GM23338 (cell line): Measurements from ENCODE around the gene WDR70. TPM values are rescaled to one million over a fixed set of nuclear protein-coding genes. Genes with fewer than 3 reads are reported as not detected.

Source experiments
- ATAC-seq: fragments of 200-7000 bp; cut with Tn5 transposase; 3 replicates; pipeline ENCODE4 v1.9.1; 2020
- DNase-seq: peaks from one replicate; pipeline ENCODE4 v3.0.0-alpha.2; 2015; ENCODE audit warnings: low spot score
- H2AFZ ChIP-seq: fragments of 200-600 bp; sonication (generic); 2 replicates; pipeline ENCODE4 v1.8.0; 2016; ENCODE audit warnings: antibody characterized with exemption, mild to moderate bottlenecking, moderate library complexity
- H3F3A ChIP-seq: fragments of 200-600 bp; sonication (generic); replicated peaks from 2 replicates; pipeline ENCODE4 v1.8.0; 2017; ENCODE audit warnings: antibody characterized with exemption, mixed run types, low read depth
- H3K27ac ChIP-seq: fragments of 200-600 bp; sonication (generic); 2 replicates; pipeline ENCODE4 v1.6.1; 2016; ENCODE audit warnings: low read depth
- H3K27me3 ChIP-seq: fragments of 200-600 bp; sonication (generic); 2 replicates; pipeline ENCODE4 v1.8.0; 2016; ENCODE audit warnings: mild to moderate bottlenecking, mixed run types, moderate library complexity; ENCODE audit not compliant: insufficient read depth
- H3K36me3 ChIP-seq: fragments of 200-600 bp; sonication (generic); 2 replicates; pipeline ENCODE4 v1.8.0; 2016; ENCODE audit warnings: mild to moderate bottlenecking; ENCODE audit not compliant: insufficient read depth
- H3K4me1 ChIP-seq: fragments of 200-600 bp; sonication (generic); 2 replicates; pipeline ENCODE4 v1.8.0; 2016; ENCODE audit warnings: mild to moderate bottlenecking, moderate library complexity; ENCODE audit not compliant: insufficient read depth
- H3K4me2 ChIP-seq: fragments of 200-600 bp; sonication (generic); 2 replicates; pipeline ENCODE4 v1.7.1; 2017; ENCODE audit warnings: mixed run types
- H3K4me3 ChIP-seq: fragments of 200-600 bp; sonication (generic); 2 replicates; pipeline ENCODE4 v1.6.1; 2016; ENCODE audit warnings: mixed run types
- H3K79me2 ChIP-seq: fragments of 200-600 bp; sonication (generic); replicated peaks from 2 replicates; pipeline ENCODE4 v1.8.0; 2017; ENCODE audit warnings: mild to moderate bottlenecking; ENCODE audit not compliant: insufficient read depth
- H3K9me2 ChIP-seq: fragments of 200-600 bp; sonication (generic); 2 replicates; pipeline ENCODE4 v1.8.0; 2017; ENCODE audit not compliant: insufficient read depth
- H4K20me1 ChIP-seq: fragments of 200-600 bp; sonication (generic); replicated peaks from 2 replicates; pipeline ENCODE4 v1.8.0; 2017; ENCODE audit warnings: mild to moderate bottlenecking; ENCODE audit not compliant: insufficient read depth
- H3K27ac Mint-ChIP-seq: 2 replicates; pipeline ENCODE4 v1.8.0; 2020; ENCODE audit warnings: inconsistent platforms, mild to moderate bottlenecking, moderate library complexity, mixed read lengths
- H3K27me3 Mint-ChIP-seq: 3 replicates; pipeline ENCODE4 v1.8.0; 2022; ENCODE audit warnings: low read depth, mild to moderate bottlenecking, moderate library complexity, mixed read lengths, inconsistent platforms; ENCODE audit not compliant: insufficient read depth, poor library complexity
- H3K36me3 Mint-ChIP-seq: 3 replicates; pipeline ENCODE4 v1.8.0; 2021; ENCODE audit warnings: low read depth, mild to moderate bottlenecking, inconsistent platforms, moderate library complexity, mixed read lengths
- H3K4me1 Mint-ChIP-seq: 3 replicates; pipeline ENCODE4 v1.8.0; 2020; ENCODE audit warnings: mild to moderate bottlenecking, inconsistent platforms, mixed read lengths
- H3K4me3 Mint-ChIP-seq: 3 replicates; pipeline ENCODE4 v1.8.0; 2021; ENCODE audit warnings: moderate library complexity, mild to moderate bottlenecking, inconsistent platforms, mixed read lengths
- H3K9me3 Mint-ChIP-seq: 3 replicates; pipeline ENCODE4 v1.8.0; 2020; ENCODE audit warnings: moderate library complexity, mild to moderate bottlenecking, inconsistent platforms, mixed read lengths
- CREB1 ChIP-seq: fragments of 250-450 bp; sonication (Bioruptor Pico); IDR thresholded peaks from 2 replicates; pipeline ENCODE4 v1.5.0; 2020; ENCODE audit warnings: low read depth, mild to moderate bottlenecking, moderate library complexity
- EZH2 ChIP-seq: fragments of 200-600 bp; sonication (generic); IDR thresholded peaks from one replicate; pipeline ENCODE4 v1.8.0; 2017; ENCODE audit warnings: antibody characterized with exemption, mild to moderate bottlenecking, low read depth; ENCODE audit not compliant: unreplicated experiment
- EZH2phosphoT487 ChIP-seq: fragments of 200-600 bp; sonication (generic); IDR thresholded peaks from one replicate; pipeline ENCODE4 v1.8.1; 2018; ENCODE audit warnings: antibody characterized with exemption; ENCODE audit not compliant: unreplicated experiment
- JUNB ChIP-seq: IDR thresholded peaks from one replicate; pipeline ENCODE4 v1.6.1; 2016; ENCODE audit warnings: antibody characterized with exemption; ENCODE audit not compliant: unreplicated experiment
- NANOG ChIP-seq: IDR thresholded peaks from 2 replicates; pipeline ENCODE4 v1.6.1; 2016; ENCODE audit warnings: antibody characterized with exemption, borderline replicate concordance
- POLR2AphosphoS5 ChIP-seq: IDR thresholded peaks from 2 replicates; pipeline ENCODE4 v1.6.1; 2016; ENCODE audit warnings: antibody characterized with exemption, low read depth
- STAT1 ChIP-seq: IDR thresholded peaks from one replicate; pipeline ENCODE4 v1.6.1; 2016; ENCODE audit warnings: antibody characterized with exemption; ENCODE audit not compliant: unreplicated experiment
- ZNF114 ChIP-seq: fragments of 250-450 bp; sonication (Bioruptor Pico); IDR thresholded peaks from 2 replicates; pipeline ENCODE4 v1.5.0; 2020; ENCODE audit warnings: mild to moderate bottlenecking, moderate library complexity
- ZNF331 ChIP-seq: fragments of 250-450 bp; sonication (Bioruptor Pico); IDR thresholded peaks from 2 replicates; pipeline ENCODE4 v1.5.0; 2020; ENCODE audit warnings: low read depth, mild to moderate bottlenecking, moderate library complexity
- polyA plus RNA-seq: library from polyadenylated mRNA; unstranded; fragments of >200 nt; fragmentation: Nextera tagmentation; extraction: Ambion mirVana; gene quantifications from 2 replicates; pipeline ENCODE4 v1.2.1, GENCODE V29; 2016
- total RNA-seq: library from RNA; depleted of rRNA; stranded (reverse); fragments of >200 nt; shearing (Covaris generic); gene quantifications from 2 replicates; pipeline ENCODE4 v1.2.3, GENCODE V29; 2014
- TF ChIP-seq, protein P1 (sequence below), 2 experiments: fragments of 200-600 bp in 1 of 2; sonication (generic) in 1 of 2; conservative IDR thresholded peaks; 2 replicates each; pipeline versions ENCODE4 v1.5.1 to v1.6.1; 2016 to 2017; ENCODE audit warnings: antibody characterized with exemption in 2 of 2, low read depth in 2 of 2, mild to moderate bottlenecking in 2 of 2, moderate library complexity in 1 of 2
- TF ChIP-seq, protein P2 (sequence below): IDR thresholded peaks from one replicate; pipeline ENCODE4 v1.6.1; 2018; ENCODE audit warnings: antibody characterized with exemption; ENCODE audit not compliant: unreplicated experiment
- TF ChIP-seq, protein P3 (sequence below): IDR thresholded peaks from 2 replicates; pipeline ENCODE4 v1.6.1; 2016; ENCODE audit warnings: antibody characterized with exemption

Gene WDR70
- total and polyA plus RNA-seq, 2 experiments from 2014 or later, result 34.9 to 86.7 TPM

DNA sequence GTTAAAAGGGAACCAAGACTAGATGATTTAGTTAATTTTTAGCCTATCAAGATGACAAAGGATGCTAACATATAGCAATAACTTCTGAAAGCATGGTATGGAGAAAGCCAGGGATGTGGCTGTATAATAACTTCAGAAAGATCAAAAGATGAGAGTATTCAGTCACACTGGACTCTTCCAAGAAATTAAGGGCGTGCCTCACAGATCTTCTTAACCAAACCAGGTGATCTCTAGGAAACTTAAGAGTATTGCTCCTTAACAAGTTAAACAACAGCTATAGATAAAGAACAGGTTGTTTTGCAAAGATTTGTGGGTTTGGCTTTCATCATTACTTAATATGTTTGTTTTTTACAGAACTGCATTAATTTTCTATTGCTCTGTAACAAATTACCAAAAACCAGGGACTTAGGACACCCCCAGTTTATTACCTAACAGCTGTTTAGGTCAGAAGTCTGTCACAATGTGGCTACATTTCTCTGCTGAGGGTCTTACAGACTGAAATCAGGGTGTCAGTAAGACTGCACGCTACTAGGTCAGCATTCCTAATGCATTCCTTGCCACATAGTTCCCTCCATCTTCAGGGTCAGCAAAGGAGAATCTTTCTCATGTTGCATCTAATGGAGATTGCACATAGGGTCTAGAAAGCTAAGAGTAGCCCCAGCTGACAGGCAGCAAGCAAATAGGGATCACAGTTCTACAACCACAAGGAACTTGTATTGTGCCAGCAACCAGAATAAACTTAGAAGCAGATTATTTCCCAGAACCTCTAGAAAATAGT is 113.8 kb downstream of the WDR70 start:
- no peak overlapping the region for H3K27ac Mint-ChIP-seq
- no peak overlapping the region for H3K4me3 Mint-ChIP-seq
- H3K9me3 Mint-ChIP-seq, result no peaks in the 10 kb centered on the region
- Histone ChIP-seq H3K4me2 (no peak overlapping the region), H2AFZ (no peak overlapping the region), H4K20me1 (no peaks in the 10 kb centered on the region), H3K9me2 (0 out of 2 replicates have a peak, but pooled peaks cover 5% of the 10 kb centered on the region), H3K4me3 (no peak overlapping the region), H3K4me1 (no peaks in the 10 kb centered on the region), H3F3A (no peaks in the 10 kb centered on the region), H3K36me3 (no peaks in the 10 kb centered on the region), H3K79me2 (no peaks in the 10 kb centered on the region), H3K27ac (no peak overlapping the region), H3K27me3 (no peaks in the 10 kb centered on the region)
- DNase-seq (no peak), ATAC-seq (no peak)
- H3K36me3 Mint-ChIP-seq, result peaks cover 8% of the 10 kb centered on the region
- peaks cover 2% of the 10 kb centered on the region for H3K27me3 Mint-ChIP-seq
- TF ChIP-seq CREB1 (CRISPR knock-in tag), result no peak
- TF ChIP-seq NANOG, result no peak
- no peak for TF ChIP-seq ZNF331 (CRISPR knock-in tag)
- no peak for TF ChIP-seq EZH2
- TF ChIP-seq STAT1, result no peak
- TF ChIP-seq, protein P1, sequence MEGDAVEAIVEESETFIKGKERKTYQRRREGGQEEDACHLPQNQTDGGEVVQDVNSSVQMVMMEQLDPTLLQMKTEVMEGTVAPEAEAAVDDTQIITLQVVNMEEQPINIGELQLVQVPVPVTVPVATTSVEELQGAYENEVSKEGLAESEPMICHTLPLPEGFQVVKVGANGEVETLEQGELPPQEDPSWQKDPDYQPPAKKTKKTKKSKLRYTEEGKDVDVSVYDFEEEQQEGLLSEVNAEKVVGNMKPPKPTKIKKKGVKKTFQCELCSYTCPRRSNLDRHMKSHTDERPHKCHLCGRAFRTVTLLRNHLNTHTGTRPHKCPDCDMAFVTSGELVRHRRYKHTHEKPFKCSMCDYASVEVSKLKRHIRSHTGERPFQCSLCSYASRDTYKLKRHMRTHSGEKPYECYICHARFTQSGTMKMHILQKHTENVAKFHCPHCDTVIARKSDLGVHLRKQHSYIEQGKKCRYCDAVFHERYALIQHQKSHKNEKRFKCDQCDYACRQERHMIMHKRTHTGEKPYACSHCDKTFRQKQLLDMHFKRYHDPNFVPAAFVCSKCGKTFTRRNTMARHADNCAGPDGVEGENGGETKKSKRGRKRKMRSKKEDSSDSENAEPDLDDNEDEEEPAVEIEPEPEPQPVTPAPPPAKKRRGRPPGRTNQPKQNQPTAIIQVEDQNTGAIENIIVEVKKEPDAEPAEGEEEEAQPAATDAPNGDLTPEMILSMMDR (conservative IDR thresholded peaks at IDR 0.05; ENCODE audit: low read depth in 2 of 2), result no peak
- H3K4me1 Mint-ChIP-seq, result no peaks in the 10 kb centered on the region

DNA sequence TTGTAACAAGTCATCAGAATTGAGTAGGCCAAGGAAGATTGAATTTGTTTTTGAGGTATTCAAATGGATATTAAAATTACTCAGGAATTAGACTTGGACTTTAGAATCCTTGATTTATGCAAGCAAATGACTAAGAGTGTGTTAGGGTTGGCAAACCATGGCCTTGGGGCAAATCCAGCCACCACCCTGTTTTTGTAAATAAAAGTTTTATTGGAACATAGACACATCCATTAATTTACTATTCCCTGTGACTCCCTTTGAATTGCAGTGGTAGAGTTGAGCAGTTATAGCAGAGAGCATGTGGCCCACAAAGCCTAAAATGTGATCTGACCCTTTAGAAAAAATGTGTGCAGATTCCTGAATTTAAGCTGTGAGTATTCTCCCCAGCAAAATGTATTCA is 115.6 kb downstream of the WDR70 start:
- Mint-ChIP-seq H3K27me3 (peaks cover 2% of the 10 kb centered on the region), H3K9me3 (no peaks in the 10 kb centered on the region), H3K36me3 (peaks cover 5% of the 10 kb centered on the region), H3K4me1 (no peaks in the 10 kb centered on the region), H3K27ac (no peak overlapping the region), H3K4me3 (no peak overlapping the region)
- Histone ChIP-seq H3K27ac (no peak overlapping the region), H3K27me3 (no peaks in the 10 kb centered on the region), H3K4me1 (no peaks in the 10 kb centered on the region), H2AFZ (no peak overlapping the region), H4K20me1 (no peaks in the 10 kb centered on the region), H3F3A (no peaks in the 10 kb centered on the region), H3K4me2 (no peak overlapping the region), H3K9me2 (0 out of 2 replicates have a peak, but pooled peaks cover 5% of the 10 kb centered on the region), H3K36me3 (no peaks in the 10 kb centered on the region), H3K79me2 (no peaks in the 10 kb centered on the region), H3K4me3 (no peak overlapping the region)
- ATAC-seq (no peak), DNase-seq (no peak)
- no peak for TF ChIP-seq POLR2AphosphoS5
- TF ChIP-seq, protein P2, sequence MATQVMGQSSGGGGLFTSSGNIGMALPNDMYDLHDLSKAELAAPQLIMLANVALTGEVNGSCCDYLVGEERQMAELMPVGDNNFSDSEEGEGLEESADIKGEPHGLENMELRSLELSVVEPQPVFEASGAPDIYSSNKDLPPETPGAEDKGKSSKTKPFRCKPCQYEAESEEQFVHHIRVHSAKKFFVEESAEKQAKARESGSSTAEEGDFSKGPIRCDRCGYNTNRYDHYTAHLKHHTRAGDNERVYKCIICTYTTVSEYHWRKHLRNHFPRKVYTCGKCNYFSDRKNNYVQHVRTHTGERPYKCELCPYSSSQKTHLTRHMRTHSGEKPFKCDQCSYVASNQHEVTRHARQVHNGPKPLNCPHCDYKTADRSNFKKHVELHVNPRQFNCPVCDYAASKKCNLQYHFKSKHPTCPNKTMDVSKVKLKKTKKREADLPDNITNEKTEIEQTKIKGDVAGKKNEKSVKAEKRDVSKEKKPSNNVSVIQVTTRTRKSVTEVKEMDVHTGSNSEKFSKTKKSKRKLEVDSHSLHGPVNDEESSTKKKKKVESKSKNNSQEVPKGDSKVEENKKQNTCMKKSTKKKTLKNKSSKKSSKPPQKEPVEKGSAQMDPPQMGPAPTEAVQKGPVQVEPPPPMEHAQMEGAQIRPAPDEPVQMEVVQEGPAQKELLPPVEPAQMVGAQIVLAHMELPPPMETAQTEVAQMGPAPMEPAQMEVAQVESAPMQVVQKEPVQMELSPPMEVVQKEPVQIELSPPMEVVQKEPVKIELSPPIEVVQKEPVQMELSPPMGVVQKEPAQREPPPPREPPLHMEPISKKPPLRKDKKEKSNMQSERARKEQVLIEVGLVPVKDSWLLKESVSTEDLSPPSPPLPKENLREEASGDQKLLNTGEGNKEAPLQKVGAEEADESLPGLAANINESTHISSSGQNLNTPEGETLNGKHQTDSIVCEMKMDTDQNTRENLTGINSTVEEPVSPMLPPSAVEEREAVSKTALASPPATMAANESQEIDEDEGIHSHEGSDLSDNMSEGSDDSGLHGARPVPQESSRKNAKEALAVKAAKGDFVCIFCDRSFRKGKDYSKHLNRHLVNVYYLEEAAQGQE, result no peak
- TF ChIP-seq CREB1 (CRISPR knock-in tag), result no peak
- TF ChIP-seq EZH2phosphoT487, result no peak
- no peak for TF ChIP-seq JUNB
- TF ChIP-seq, protein P1 (conservative IDR thresholded peaks at IDR 0.05; ENCODE audit: low read depth in 2 of 2), result no peak
- no peak for TF ChIP-seq ZNF114 (CRISPR knock-in tag)
- no peak for TF ChIP-seq EZH2
- TF ChIP-seq NANOG, result no peak
- TF ChIP-seq, protein P3, sequence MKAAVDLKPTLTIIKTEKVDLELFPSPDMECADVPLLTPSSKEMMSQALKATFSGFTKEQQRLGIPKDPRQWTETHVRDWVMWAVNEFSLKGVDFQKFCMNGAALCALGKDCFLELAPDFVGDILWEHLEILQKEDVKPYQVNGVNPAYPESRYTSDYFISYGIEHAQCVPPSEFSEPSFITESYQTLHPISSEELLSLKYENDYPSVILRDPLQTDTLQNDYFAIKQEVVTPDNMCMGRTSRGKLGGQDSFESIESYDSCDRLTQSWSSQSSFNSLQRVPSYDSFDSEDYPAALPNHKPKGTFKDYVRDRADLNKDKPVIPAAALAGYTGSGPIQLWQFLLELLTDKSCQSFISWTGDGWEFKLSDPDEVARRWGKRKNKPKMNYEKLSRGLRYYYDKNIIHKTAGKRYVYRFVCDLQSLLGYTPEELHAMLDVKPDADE, result no peak
